T-helper 2 cell treated with Interferon-gamma antibody and Interleukin-4, amounts not matched to agents 100 ng/mL and 5 ng/mL, for 36 hours (primary cell): ENCODE results near the gene COL9A3. TPM values are rescaled to one million over a fixed set of nuclear protein-coding genes. Genes with fewer than 3 reads are reported as not detected.

Source experiments
- intact Hi-C: fragments of 100-400 bp; cut with micrococcal nuclease; formaldehyde crosslinking; loops from one replicate; pipeline ENCODE4 v1.15.1; 2023
- total RNA-seq: library from RNA; stranded (reverse); gene quantifications from 2 replicates; pipeline ENCODE4 v1.2.3, GENCODE V29; 2022

The COL9A3 gene
- total RNA-seq, 1 donor from 2014 or later = 0.89 TPM

DNA sequence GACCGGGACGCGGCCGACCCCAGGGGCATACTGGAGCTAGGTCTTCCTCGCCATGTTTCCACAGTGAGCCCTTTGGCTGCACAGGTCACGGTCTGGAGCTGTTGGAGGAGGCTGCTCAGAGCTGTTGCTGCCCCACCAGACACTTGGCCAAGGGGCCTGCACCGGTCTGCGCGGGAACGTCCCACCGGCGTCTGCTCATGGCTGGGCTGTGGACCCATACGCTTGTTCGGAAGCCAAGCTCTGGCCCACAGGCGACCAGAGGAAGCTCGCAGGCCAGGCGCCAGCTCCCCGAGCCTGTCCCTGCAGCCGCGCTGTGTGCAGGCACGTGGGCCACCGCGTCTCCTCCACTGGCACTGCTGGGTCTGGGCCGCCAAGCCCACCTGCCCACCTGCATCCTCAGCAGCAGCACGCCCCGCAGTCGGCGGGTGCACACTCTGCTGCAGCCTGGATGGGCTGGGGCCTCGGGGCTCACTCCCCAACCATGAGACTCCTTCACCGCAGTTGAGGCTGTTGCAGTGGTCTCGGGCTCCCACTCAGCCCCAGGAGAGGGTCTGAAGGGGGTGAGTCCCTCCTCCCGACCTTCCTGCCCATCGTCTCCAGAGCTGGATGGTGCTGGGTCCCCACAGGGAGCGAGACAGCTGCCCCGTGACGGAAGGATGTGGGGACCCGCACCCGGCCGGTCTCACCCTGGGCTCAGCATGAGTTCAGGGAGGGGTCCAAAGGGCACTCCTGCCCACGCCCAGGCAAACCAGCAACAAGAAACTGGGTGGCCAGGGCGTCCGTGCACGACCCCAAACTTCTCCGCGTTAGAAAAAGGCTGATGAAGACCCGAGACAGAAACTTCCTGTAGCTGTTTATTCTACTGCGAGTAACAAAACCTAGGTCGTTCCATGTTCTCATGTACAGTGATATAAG lies 60.3 kb downstream of the COL9A3 start:
- intact Hi-C loops = no loop called here

DNA sequence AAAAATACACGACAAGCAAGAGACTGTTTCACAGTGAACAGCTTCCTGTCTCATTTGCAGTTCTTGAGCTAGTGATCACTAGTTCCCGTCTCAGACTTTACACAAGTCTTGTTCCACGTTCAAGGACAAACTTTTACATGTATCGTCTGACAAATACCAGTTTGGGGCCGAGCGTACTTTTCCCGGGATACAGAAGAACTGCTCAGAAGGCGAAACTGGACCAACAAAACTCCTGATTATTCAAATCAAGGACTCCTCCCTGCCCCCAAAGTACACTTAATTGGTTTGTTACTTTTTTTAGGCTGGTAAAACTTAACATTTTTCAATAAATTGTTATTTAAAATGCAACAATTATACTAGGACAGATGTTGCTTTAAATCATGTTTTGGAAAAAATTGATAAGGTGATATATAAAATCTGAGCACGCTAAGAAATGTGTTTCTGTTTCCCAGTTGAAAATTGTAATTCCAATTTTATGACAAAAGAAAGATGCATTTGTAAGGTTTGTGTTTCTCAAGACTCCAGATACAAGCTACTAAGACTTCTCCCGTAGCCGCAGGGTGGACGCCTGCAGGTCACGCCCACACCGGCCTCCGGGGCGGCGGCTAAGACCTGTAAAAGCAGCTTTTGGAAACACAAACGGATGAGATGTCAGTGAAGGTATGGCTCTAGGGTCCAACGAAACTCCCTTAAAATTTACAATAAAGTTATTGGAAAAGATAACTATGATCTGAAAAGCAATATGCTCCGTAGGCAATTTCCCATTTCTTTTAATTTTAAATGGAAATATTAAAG lies 61.6 kb downstream of the COL9A3 start:
- intact Hi-C loops = no loop called here

GRCh38 chr20:62879275-62880146 lies 62.7 kb downstream of the COL9A3 start:
- intact Hi-C loops = no loop called here

GRCh38 chr20:62880147-62880934 lies 63.5 kb downstream of the COL9A3 start:
- intact Hi-C loops = no loop called here

GRCh38 chr20:62880935-62881661 lies 64.2 kb downstream of the COL9A3 start:
- intact Hi-C loops = no loop called here

DNA sequence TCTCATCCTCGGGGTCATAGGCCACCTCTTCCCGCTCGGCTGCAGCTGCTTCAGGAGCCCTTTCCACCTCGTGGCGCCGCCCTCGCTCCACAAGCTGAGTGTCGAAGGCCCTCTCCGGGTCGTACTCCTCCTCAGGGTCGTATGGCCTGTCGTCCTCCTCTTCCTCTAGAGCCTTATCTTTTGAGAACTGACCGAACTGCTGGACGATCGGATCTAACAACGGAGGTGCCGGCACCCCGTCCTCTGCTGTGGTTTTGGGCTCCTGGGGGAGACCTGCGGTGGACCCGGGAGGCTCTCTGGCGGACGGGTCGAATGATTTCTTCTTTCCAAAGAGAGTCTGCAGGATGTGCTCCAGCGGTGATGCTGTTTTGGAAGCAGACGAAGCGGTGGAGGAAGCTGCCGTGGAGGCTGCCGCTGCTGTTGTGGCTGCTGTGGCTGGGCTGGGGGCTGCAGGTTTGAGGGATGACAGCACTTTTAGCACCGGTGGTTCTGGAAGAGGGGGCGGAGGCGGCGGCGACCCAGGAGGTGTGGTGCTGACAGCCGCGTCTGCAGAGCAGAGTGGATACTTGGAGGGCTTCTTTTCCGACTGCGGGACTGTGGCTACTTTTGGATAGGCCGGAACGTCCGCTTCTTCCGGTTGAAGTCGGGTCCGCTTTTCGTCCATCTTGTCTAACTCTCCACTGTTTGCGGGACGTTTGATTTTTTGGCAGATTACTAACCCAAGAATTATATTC lies 65.0 kb downstream of the COL9A3 start:
- intact Hi-C loops = no loop called here

DNA sequence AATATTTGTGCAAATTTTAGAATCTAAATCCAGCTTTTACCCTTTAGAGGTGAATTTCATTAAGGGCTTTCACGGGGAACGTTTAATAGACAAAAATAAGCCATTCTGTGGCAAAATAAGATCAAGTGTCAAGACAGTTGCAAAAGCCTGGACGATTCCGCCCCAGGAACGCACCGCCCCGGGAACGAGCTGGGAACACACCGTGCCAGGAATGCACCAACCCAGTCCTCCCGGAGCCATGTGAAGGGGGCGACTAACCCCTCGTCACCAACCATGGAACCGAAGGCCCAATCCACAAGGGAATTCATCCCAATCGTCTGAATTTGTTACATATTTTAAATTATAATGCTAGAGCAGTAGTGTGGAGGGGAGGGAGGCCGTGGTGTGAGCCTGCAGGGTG lies 65.6 kb downstream of the COL9A3 start:
- intact Hi-C loops = no loop called here

DNA sequence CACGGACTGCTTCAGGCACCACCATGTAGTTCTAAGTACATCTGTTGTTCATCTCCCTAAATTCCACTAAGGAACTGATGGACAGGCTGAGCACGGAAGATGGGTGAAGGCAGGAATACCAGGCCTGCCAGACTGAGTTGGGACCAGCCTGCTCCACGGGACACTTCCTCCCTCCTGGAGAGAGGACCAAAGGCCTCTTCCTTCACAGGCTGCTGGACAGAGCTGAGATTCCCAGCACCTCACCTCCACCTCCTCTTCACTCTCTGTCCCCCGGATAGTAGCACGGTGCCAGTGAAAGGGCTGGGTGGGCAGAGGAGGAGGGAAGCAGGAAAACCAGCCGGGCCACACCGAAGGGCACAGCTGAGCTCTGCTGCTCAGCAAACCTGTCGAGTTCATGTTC lies 67.7 kb downstream of the COL9A3 start:
- intact Hi-C loops = no loop called here

DNA sequence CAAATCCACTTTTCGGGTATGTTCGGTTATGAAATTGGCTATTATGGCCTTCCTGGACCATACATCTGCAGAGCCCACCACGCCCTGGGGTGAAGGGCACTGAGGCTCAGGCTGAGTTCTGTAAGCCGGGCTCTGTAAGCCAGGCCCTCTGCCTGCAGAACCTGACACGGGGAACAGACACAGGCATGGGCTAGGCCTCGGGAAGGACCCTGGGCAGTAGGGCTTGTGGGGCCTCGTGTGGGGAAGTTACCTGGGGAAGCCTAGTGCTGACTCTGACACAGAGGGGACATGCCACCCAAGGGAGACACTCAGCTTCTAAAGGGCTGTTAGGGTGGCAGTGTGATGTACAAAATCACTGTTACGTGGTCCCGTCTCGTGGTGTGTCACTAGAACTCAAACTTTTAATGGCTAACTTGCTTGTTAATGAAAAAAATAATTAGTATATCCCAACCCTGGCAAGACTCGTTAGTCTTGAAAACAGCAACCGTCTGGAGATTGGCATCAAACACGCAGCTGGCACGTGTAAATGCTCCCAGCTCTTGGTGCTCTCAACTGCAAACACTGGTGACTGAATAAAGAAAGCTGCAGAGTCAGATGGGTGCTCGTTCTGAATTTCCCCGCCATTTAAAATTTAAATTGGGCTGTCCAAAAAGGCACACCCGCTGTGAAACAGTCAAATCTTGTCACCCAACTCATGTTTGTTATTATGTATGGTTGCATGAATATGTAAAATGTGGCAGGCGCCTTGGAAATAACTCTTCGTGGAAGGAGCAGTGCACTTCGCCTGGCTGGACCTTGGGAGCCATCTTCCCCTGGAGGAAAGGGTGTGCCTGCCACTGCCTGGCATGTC lies 68.4 kb downstream of the COL9A3 start:
- intact Hi-C loops = no loop called here

DNA sequence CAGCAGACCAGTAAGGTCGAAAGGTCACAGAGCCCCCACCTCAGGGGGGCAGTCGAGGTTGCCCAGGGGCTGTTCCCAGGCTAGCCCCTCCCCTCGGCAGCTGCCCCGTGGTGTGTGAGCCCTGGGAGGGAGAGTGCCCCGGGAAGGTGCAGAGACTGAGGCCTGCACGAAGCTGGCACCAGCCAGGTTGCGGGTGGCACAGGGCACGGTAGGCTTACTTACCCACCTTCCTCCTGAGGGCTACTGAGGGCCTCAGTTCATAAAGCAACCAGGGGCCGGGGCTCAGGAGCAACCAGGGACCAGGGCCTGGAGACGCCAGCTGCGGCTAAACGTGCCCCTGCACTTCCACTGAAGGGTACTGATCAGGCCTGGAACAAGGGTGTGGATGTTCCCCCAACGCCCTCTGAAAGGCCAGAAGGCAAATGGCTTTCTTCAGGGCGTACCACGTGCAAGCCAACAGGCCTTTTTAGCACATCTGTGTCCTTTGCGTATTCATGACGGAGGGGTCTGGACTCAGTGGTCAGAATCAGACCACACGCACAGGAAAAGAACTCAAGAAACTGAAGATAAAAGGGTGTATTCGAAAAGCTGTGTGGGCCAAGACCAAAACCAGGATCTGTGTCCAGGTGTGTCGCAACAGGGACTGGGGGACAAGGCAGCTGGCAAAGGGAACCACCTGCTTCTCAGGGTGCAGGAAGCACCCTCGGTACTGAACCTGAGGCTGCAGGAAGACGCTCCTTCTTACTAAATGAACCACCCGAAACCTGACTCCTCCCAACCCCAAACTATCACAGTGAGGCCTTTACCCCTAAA lies 69.3 kb downstream of the COL9A3 start:
- intact Hi-C loops = no loop called here

DNA sequence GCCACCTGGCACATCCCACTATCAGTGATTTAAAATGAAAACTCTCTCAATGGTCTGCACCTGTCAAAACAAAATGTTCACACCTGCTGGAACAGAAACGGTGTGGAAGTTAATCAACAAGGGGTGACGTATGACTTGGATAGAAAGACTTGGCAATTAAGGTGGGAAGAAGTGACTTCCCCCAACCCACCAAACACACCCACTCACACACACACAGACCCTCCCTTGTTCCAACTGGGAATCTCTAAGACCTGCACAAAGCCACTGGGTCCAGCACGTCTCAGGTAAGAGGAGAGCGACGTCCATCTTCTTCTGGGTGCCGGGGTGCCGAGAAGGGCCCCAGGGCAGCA lies 69.8 kb downstream of the COL9A3 start:
- intact Hi-C loops = no loop called here

- intact Hi-C loops = no loop called here
Observed at GRCh38 chr20:62887152-62887859, 70.5 kb downstream of the COL9A3 start.

- intact Hi-C loops = no loop called here
Observed at GRCh38 chr20:62887860-62888239, 71.0 kb downstream of the COL9A3 start.

DNA sequence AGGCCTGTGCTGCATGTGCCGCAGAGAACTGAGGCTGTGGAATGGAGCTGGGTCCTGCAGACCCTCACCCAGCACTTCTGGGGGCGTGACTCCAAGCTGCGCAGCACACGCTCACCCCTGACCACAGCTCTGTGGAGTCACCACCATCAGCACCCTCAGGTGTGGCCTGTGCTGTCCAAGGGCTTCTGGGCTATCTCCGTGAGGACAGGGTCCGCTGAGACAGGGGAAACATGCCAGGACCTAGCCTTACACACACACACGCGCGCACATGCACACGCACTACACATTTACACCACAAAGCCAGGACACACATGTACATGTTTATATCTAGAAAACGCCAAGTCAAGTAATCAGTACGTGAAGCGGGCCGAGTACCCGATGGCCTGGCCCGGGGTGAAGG lies 71.6 kb downstream of the COL9A3 start:
- intact Hi-C loops = no loop called here

DNA sequence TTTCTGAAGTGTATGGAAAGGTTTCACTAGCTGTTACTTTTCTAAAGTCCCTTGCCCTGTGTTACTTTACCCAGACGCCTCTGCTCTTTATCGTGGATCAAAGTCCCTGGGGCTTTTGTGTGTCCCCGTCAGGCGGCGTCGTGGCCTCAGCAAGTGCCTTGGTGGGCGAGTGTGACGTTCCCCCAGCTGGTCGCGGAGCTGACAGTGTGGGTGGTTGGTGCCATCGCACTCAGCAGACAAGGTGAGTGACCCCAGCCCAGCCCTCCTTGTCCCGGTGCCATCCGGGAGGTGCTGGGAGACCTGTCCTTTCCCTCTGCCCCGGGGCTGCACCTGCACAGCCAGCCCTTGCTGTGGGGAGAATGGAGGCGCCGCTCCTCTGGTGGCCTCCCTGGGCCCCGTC lies 72.1 kb downstream of the COL9A3 start:
- intact Hi-C loops = no loop called here

GRCh38 chr20:62889411-62889810 lies 72.6 kb downstream of the COL9A3 start:
- intact Hi-C loops = no loop called here

DNA sequence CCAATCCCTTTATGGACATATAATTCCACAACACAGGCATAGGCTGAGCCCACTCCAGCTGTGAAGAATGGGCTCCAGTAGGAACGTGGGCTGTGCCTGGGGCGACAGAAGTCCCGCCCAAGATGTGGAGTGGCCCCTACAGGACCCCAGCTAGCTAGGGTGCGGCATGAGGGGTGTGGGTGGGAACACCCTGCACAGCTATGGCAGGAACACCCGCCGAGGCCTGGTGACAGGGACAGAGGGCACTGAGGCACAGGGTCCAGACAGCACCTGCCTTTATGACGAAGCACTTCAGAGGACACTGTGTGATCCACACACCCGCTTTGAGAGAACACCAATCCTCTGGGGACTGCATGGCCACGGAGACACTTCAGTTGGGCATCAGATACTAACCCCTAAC lies 73.0 kb downstream of the COL9A3 start:
- intact Hi-C loops = no loop called here
